ENCODE results near the gene EIF4E2.

EIF4E2 gene, protein sequence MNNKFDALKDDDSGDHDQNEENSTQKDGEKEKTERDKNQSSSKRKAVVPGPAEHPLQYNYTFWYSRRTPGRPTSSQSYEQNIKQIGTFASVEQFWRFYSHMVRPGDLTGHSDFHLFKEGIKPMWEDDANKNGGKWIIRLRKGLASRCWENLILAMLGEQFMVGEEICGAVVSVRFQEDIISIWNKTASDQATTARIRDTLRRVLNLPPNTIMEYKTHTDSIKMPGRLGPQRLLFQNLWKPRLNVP

DNA sequence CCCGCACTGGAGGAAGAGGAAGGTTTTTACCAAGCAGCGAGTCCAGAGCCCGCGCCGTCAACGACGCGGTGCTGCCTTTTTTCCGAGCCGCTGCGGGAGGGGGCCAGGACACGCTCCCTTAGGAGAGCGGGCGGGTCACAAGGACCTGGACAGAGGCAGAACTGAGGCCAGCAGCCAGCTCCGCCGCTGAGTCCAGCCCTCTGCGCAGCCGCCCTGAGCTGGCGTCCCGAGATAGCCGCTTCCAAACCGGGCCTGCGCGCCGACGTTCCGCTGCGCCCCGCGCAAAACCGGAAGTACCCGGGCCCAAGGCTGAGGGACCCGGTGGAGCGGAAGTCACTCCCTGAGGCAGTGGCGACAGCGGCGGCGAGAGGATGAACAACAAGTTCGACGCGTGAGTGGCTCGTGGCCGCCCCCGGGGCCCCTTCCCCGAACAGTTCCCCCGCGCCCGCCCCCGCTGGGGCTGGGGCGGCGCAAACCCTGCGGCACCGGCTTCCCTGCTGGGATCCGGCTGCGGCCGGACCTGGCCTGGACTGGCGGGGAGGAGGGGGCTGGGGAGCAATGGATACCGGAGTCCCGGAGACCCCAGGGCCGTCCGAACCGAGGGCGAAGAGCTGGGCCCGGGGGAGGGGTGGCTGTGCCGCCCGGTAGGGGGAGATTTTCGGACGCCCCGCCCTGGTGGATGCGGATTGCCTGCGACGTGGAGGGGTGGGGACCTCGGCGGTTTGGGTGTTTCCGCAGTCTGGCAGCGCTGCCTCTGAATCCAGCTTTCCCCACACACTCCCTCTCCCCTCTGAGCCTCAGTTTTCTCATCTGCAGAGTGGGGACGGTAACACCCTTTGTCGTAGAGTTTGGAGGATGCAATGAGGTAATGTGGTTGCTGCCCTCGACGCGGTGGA, at the start of gene EIF4E2, which contains the start of gene TIGD1:
TSS of gene EIF4E2 (plus strand) at position 336 of the 896 bp plus-strand sequence. CDS start at position 372, 36 bp downstream.
TSS of gene TIGD1 (minus strand) at position 204 of the 896 bp plus-strand sequence. CDS start 675 bp downstream, outside the sequence.
- Mint-ChIP-seq H3K9me3 (no peaks in the 10 kb centered on the region), H3K36me3 (ENCODE audit: low read depth) (peaks cover 40% of the 10 kb centered on the region), H3K27ac (peak within 1 kb of the TSS; percentile 100), H3K4me1 (ENCODE audit: low read depth) (peaks cover 64% of the 10 kb centered on the region), H3K27me3 (ENCODE audit: low read depth) (no peaks in the 10 kb centered on the region), H3K4me3 (peak within 1 kb of the TSS; percentile 100)

- Mint-ChIP-seq H3K9me3 (no peaks in the 10 kb centered on the region), H3K4me1 (ENCODE audit: low read depth) (peaks cover 4% of the 10 kb centered on the region), H3K36me3 (ENCODE audit: low read depth) (no peaks in the 10 kb centered on the region), H3K27ac (no peak overlapping the region), H3K4me3 (no peak overlapping the region), H3K27me3 (ENCODE audit: low read depth) (peaks cover 32% of the 10 kb centered on the region)
These were observed 49.1 kb upstream of the EIF4E2 start for GRCh38 chr2:232501331-232501771.

- Mint-ChIP-seq H3K27me3 (ENCODE audit: low read depth) (peaks cover 32% of the 10 kb centered on the region), H3K4me1 (ENCODE audit: low read depth) (peaks cover 4% of the 10 kb centered on the region), H3K4me3 (no peak overlapping the region), H3K27ac (no peak overlapping the region), H3K9me3 (no peaks in the 10 kb centered on the region), H3K36me3 (ENCODE audit: low read depth) (no peaks in the 10 kb centered on the region)
These were observed 48.6 kb upstream of the EIF4E2 start for GRCh38 chr2:232501794-232502390.

DNA sequence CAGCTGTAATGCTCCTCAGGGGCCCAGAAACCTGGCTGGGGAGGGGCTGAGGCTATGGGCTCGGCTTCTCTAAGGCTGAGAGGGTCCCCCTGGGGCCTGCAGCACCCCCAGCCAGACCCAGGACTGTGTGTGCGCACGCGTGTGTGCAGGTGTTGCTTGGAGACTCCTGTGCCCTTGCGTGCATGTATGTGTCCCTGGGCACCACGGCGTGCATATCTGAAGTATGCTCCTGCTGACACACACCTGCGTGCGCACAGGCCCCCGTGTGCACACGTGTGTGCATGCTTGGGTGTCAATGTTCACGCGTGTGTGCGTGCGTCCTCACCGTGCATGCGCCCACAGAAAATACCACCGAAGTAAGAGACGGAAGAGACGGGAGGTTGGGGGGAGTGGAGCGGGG, 48.0 kb upstream of the EIF4E2 start:
- peaks cover 4% of the 10 kb centered on the region for H3K4me1 Mint-ChIP-seq (ENCODE audit: low read depth)
- H3K36me3 Mint-ChIP-seq (ENCODE audit: low read depth): no peaks in the 10 kb centered on the region
- no peak overlapping the region for H3K27ac Mint-ChIP-seq
- peaks cover 32% of the 10 kb centered on the region for H3K27me3 Mint-ChIP-seq (ENCODE audit: low read depth)
- H3K9me3 Mint-ChIP-seq: no peaks in the 10 kb centered on the region
- H3K4me3 Mint-ChIP-seq: peak overlapping the region; percentile 45

GRCh38 chr2:232502911-232503808, 47.3 kb upstream of the EIF4E2 start:
- Mint-ChIP-seq H3K4me3 (no peak overlapping the region), H3K9me3 (no peaks in the 10 kb centered on the region), H3K4me1 (ENCODE audit: low read depth) (peaks cover 4% of the 10 kb centered on the region), H3K27ac (no peak overlapping the region), H3K36me3 (ENCODE audit: low read depth) (no peaks in the 10 kb centered on the region), H3K27me3 (ENCODE audit: low read depth) (peaks cover 32% of the 10 kb centered on the region)

DNA sequence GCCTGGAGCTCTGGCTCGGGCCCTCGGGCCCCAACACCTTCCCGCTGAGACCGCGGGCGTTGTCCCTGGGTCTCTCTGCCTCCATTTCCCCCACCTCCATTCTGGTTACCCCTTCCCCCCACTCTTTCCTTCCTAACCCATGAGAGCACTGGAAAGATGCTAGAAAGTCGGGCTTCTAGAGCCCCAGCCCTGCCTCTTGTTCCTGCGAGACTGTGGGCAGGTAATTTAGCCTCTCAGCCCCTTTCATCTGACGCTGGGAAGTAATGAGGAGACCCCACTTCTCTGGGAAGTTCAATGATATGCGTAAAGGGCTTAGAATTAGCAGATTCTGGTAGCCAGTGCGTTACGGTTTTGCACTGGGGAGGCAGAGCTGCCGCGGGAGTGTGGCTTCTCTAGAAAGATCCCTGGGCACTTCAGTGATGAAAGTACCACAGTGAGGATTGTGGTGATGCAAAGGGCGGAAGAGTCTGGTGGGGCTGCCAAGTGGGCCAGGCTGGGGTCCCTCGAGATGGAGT, 46.6 kb upstream of the EIF4E2 start:
- no peak overlapping the region for H3K27ac Mint-ChIP-seq
- H3K4me3 Mint-ChIP-seq: no peak overlapping the region
- H3K9me3 Mint-ChIP-seq: no peaks in the 10 kb centered on the region
- no peaks in the 10 kb centered on the region for H3K36me3 Mint-ChIP-seq (ENCODE audit: low read depth)
- H3K27me3 Mint-ChIP-seq (ENCODE audit: low read depth): peaks cover 32% of the 10 kb centered on the region
- H3K4me1 Mint-ChIP-seq (ENCODE audit: low read depth): peaks cover 4% of the 10 kb centered on the region

GRCh38 chr2:232504438-232504837, 46.1 kb upstream of the EIF4E2 start:
- Mint-ChIP-seq H3K4me3 (peak overlapping the region; percentile 21), H3K36me3 (ENCODE audit: low read depth) (no peaks in the 10 kb centered on the region), H3K27ac (no peak overlapping the region), H3K9me3 (no peaks in the 10 kb centered on the region), H3K27me3 (ENCODE audit: low read depth) (peaks cover 32% of the 10 kb centered on the region), H3K4me1 (ENCODE audit: low read depth) (peaks cover 4% of the 10 kb centered on the region)

- no peak overlapping the region for H3K4me3 Mint-ChIP-seq
- peaks cover 28% of the 10 kb centered on the region for H3K27me3 Mint-ChIP-seq (ENCODE audit: low read depth)
- H3K9me3 Mint-ChIP-seq: no peaks in the 10 kb centered on the region
- H3K36me3 Mint-ChIP-seq (ENCODE audit: low read depth): no peaks in the 10 kb centered on the region
- H3K4me1 Mint-ChIP-seq (ENCODE audit: low read depth): peaks cover 4% of the 10 kb centered on the region
- no peak overlapping the region for H3K27ac Mint-ChIP-seq
These were observed 44.6 kb upstream of the EIF4E2 start for GRCh38 chr2:232505856-232506255.

DNA sequence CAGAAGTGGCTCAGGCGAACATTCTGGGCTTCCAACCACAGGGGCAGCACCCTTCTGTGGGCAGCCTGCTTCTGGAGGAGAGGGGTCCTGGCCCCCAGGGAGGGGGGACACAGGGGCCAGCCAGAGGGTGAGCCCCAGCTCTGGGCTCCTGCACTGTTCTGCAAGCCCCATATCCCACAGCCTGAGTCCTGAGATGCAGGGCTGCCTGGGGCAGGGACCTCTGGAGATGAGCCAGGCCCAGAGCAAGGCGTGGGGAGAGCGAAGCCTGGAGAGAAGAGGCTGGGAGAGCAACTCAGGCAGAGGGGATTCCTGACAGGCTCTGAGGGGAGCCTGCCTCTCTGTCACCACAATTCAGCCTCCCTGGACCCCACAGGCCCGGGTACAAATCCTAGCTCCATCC, 43.8 kb upstream of the EIF4E2 start:
- H3K4me1 Mint-ChIP-seq (ENCODE audit: low read depth): peaks cover 4% of the 10 kb centered on the region
- peaks cover 28% of the 10 kb centered on the region for H3K27me3 Mint-ChIP-seq (ENCODE audit: low read depth)
- H3K4me3 Mint-ChIP-seq: no peak overlapping the region
- no peak overlapping the region for H3K27ac Mint-ChIP-seq
- H3K9me3 Mint-ChIP-seq: no peaks in the 10 kb centered on the region
- no peaks in the 10 kb centered on the region for H3K36me3 Mint-ChIP-seq (ENCODE audit: low read depth)

GRCh38 chr2:232508251-232508650, 42.2 kb upstream of the EIF4E2 start:
- H3K4me3 Mint-ChIP-seq: no peak overlapping the region
- no peaks in the 10 kb centered on the region for H3K9me3 Mint-ChIP-seq
- H3K36me3 Mint-ChIP-seq (ENCODE audit: low read depth): no peaks in the 10 kb centered on the region
- H3K27me3 Mint-ChIP-seq (ENCODE audit: low read depth): peaks cover 23% of the 10 kb centered on the region
- H3K4me1 Mint-ChIP-seq (ENCODE audit: low read depth): peaks cover 2% of the 10 kb centered on the region
- no peak overlapping the region for H3K27ac Mint-ChIP-seq

GRCh38 chr2:232511336-232511890, 39.1 kb upstream of the EIF4E2 start:
- H3K36me3 Mint-ChIP-seq (ENCODE audit: low read depth): no peaks in the 10 kb centered on the region
- H3K4me1 Mint-ChIP-seq (ENCODE audit: low read depth): no peaks in the 10 kb centered on the region
- no peak overlapping the region for H3K27ac Mint-ChIP-seq
- H3K9me3 Mint-ChIP-seq: no peaks in the 10 kb centered on the region
- no peak overlapping the region for H3K4me3 Mint-ChIP-seq
- H3K27me3 Mint-ChIP-seq (ENCODE audit: low read depth): no peaks in the 10 kb centered on the region

- Mint-ChIP-seq H3K27me3 (ENCODE audit: low read depth) (no peaks in the 10 kb centered on the region), H3K9me3 (no peaks in the 10 kb centered on the region), H3K36me3 (ENCODE audit: low read depth) (no peaks in the 10 kb centered on the region), H3K27ac (no peak overlapping the region), H3K4me3 (no peak overlapping the region), H3K4me1 (ENCODE audit: low read depth) (no peaks in the 10 kb centered on the region)
These were observed 37.9 kb upstream of the EIF4E2 start for GRCh38 chr2:232512602-232513001.

DNA sequence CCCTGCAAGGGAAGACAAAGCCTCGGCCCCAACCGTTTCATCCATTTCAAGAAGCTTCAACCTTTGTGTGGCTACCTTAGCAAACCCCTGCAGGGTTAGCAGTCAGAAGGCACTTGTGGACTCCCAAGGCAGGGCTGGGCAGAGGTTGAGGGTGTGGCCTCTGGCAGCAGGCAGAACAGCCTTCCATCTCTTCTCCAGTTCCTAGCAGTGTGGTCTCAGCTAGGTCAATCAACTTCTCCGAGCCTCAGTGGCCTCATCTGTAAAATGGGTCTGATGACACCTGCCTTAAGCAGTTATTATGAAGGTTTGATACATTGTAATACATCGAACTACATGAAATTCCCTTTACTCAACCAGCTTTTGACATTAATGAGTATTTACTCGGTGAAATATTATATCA, 37.1 kb upstream of the EIF4E2 start:
- Mint-ChIP-seq H3K36me3 (ENCODE audit: low read depth) (no peaks in the 10 kb centered on the region), H3K9me3 (no peaks in the 10 kb centered on the region), H3K27ac (no peak overlapping the region), H3K4me3 (no peak overlapping the region), H3K27me3 (ENCODE audit: low read depth) (peaks cover 2% of the 10 kb centered on the region), H3K4me1 (ENCODE audit: low read depth) (no peaks in the 10 kb centered on the region)

Measured in T-helper 1 cell treated with Interleukin-12 subunit alpha and Interleukin-12 subunit beta and Interleukin-4 antibody, amounts not matched to agents 30 μg/mL and 1 μg/mL, for 36 hours (primary cell).